ENCODE data around the gene IFNL3.

Gene IFNL3

DNA sequence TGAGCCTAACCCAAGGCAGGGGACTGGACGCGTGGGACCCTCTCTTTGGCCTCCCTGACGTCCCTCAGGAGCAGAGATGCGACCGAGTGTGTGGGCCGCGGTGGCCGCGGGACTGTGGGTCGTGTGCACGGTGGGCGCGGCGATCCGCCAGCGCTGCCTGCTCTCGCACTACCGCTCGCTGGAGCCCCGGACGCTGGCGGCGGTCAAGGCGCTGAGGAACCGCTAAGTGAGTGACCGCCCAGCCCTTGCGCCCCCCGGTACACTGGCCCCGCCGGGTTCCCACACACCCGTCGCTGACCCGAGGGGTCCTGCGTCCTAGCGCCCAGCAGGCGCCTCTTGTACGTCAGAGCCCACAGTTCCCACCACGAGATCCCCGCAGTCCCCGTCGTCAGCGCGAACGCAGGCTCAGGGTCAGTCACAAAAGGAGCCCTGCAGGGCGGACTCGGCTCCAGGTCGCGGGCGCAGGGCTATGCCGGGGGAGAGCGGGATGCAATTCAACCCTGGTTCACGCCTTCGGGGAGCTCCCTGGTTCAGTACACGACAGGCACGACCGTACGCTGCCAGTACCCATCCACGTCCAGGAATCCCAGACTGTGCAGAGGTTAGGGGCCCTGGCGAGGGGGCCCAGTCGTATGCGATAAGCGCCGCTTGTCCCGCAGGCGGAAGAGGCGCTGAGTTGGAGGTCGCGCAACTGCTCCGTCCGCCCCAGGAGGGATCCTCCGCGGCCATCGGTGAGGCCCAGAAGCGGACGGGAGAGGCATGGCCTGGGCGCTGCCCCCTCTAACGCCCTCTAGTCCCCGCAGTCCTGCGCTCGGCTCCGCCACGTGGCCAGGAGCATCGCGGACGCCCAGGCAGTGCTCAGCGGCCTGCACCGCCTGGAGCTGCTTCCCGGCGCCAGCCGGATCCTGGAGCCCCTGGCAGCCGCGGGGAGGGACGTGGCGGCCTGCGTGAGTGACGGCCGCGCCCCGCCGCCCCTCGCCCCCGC is 19.8 kb upstream of the IFNL3 start:
- no peak overlapping the region for H3K27ac ChIP-seq
- in situ Hi-C loops (cut with HindIII; ENCODE audit: low pct_ligation_motif_present, low sequenced_read_pairs): no loop called here
- TF ChIP-seq, protein P1, sequence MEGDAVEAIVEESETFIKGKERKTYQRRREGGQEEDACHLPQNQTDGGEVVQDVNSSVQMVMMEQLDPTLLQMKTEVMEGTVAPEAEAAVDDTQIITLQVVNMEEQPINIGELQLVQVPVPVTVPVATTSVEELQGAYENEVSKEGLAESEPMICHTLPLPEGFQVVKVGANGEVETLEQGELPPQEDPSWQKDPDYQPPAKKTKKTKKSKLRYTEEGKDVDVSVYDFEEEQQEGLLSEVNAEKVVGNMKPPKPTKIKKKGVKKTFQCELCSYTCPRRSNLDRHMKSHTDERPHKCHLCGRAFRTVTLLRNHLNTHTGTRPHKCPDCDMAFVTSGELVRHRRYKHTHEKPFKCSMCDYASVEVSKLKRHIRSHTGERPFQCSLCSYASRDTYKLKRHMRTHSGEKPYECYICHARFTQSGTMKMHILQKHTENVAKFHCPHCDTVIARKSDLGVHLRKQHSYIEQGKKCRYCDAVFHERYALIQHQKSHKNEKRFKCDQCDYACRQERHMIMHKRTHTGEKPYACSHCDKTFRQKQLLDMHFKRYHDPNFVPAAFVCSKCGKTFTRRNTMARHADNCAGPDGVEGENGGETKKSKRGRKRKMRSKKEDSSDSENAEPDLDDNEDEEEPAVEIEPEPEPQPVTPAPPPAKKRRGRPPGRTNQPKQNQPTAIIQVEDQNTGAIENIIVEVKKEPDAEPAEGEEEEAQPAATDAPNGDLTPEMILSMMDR (IDR thresholded peaks at IDR 0.05; ENCODE audit: low read depth, low read length, missing control alignments): no peak
- H3K27me3 ChIP-seq (replicated peaks): peaks cover 40% of the 10 kb centered on the region
- H3K4me3 ChIP-seq (ENCODE audit: low read depth, low read length): no peak overlapping the region
- no peak for DNase-seq
- no peaks in the 10 kb centered on the region for H3K36me3 ChIP-seq (replicated peaks)

DNA sequence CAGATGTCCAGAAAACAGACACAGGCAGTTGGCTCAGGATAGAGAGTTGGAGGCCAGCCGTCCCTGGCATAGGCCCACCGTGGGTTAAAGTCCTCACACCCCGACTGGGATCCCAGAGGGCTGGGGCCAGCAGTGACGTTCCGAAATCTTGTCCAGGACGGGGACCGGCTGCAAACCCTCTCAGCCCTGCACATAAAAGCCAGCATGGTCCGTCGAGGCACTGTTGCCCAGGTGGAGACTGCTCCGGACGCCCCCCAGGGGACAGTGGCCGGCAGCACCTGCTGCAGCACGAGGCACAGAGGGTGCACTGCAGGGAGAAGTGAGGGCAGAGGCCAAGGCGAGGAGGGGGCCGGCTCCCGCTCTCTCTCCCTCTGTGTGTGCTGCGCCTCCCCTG is 19.1 kb upstream of the IFNL3 start:
- TF ChIP-seq, protein P1 (IDR thresholded peaks at IDR 0.05; ENCODE audit: low read depth, low read length, missing control alignments): no peak
- H3K27me3 ChIP-seq (replicated peaks): peaks cover 40% of the 10 kb centered on the region
- in situ Hi-C loops (cut with HindIII; ENCODE audit: low pct_ligation_motif_present, low sequenced_read_pairs): no loop called here
- no peaks in the 10 kb centered on the region for H3K36me3 ChIP-seq (replicated peaks)
- H3K4me3 ChIP-seq (ENCODE audit: low read depth, low read length): no peak overlapping the region
- no peak overlapping the region for H3K27ac ChIP-seq
- DNase-seq: no peak

DNA sequence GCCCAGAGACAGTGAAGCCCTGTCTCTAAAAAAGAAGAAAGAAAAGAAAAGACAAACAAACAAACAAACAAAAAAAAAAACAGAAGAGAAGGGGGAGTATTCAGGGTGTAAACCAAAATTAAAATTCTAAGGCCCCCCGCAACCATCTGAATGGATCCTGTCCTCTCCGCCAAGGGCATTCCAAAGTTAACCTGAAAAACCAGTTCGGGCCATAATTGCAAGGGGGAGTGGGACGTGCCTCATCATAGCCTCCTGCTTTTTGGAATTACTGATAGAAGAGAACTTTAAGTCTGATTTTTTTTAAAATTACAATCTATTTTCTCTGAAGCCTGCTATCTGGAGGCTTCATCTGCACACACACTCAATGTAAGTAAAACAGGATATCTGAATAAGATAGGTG is 17.7 kb upstream of the IFNL3 start:
- in situ Hi-C loops (cut with HindIII; ENCODE audit: low pct_ligation_motif_present, low sequenced_read_pairs): no loop called here
- H3K27me3 ChIP-seq (replicated peaks): peaks cover 40% of the 10 kb centered on the region
- no peaks in the 10 kb centered on the region for H3K36me3 ChIP-seq (replicated peaks)
- no peak for DNase-seq
- TF ChIP-seq, protein P1 (IDR thresholded peaks at IDR 0.05; ENCODE audit: low read depth, low read length, missing control alignments): no peak
- H3K4me3 ChIP-seq (ENCODE audit: low read depth, low read length): no peak overlapping the region
- H3K27ac ChIP-seq: no peak overlapping the region

DNA sequence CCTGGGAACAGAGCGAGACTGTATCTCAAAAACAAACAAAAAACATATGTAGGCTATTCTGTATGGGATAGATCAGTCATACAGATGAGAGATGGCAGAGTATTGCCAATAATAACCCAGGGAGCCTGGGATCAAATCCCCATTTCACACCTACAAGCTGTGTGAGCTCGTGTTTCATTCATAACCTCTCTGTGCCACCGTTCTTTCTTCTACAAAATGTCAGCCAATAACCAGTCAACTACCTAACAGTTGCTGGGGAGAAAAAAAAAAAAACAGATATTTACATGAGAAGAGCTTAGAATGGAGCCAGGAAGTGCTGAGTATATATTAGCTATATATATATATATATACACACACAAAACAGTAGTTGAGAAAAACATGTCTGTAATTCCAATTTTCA is 16.9 kb upstream of the IFNL3 start:
- H3K27ac ChIP-seq: no peak overlapping the region
- no peak overlapping the region for H3K4me3 ChIP-seq (ENCODE audit: low read depth, low read length)
- peaks cover 37% of the 10 kb centered on the region for H3K27me3 ChIP-seq (replicated peaks)
- no peaks in the 10 kb centered on the region for H3K36me3 ChIP-seq (replicated peaks)
- TF ChIP-seq, protein P1 (IDR thresholded peaks at IDR 0.05; ENCODE audit: low read depth, low read length, missing control alignments): no peak
- in situ Hi-C loops (cut with HindIII; ENCODE audit: low pct_ligation_motif_present, low sequenced_read_pairs): no loop called here
- DNase-seq: no peak

DNA sequence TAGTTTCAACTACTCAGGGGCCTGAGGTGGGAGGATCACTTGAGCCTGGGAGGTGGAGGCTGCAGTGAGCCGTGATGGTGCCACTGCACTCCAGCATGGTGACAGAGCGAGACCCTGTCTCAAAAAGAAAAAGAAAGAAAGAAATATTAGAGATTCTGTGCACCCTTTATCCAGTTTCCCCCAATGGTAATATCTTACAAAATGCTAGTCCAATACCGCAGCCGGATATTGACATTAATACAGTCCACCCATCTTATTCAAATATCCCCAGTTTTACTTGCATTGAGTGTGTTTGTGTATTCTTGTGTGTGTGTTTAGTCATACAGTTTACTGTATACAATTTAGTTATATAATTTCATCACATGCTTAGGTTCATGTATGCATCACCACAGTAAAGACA is 12.4 kb upstream of the IFNL3 start:
- H3K27me3 ChIP-seq (replicated peaks): peaks cover 15% of the 10 kb centered on the region
- no peak for DNase-seq
- in situ Hi-C loops (cut with HindIII; ENCODE audit: low pct_ligation_motif_present, low sequenced_read_pairs): no loop called here

More for the DNA sequence above, 12.4 kb upstream of the IFNL3 start:
- Histone ChIP-seq H3K36me3 (replicated peaks) (no peaks in the 10 kb centered on the region), H3K4me3 (ENCODE audit: low read depth, low read length) (no peak overlapping the region), H3K27ac (no peak overlapping the region)
- TF ChIP-seq, protein P1 (IDR thresholded peaks at IDR 0.05; ENCODE audit: low read depth, low read length, missing control alignments): no peak

Data from brain microvascular endothelial cell (primary cell).